ENCODE results near the gene PSAPL1. TPM values are rescaled to one million over a fixed set of nuclear protein-coding genes. Genes with fewer than 3 reads are reported as not detected.

PSAPL1 gene
- total RNA-seq, 3 donors from 2014 or later (not counting 1 experiment from before 2014, with no cell fraction given), result not detected

DNA sequence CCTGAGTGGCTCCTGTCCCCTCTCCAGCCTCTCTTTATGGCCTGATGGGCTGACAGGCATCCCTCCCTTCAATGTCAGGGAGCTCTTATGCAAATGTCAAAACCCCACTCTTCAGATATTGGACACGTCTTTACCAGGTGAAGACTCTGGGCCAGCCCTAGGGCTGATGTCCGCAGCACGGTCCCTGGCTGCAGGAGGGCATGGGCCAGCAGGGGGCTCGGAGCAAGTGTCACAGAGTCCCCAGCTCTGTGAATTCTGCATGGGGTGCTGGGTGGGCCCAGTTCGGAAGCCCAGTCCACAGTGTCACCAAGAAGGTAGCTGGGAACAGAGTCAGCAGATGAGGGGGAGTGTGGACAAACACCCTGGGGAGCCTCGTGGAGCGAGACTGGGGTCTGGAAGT lies 39.6 kb upstream of the PSAPL1 start:
- TF ChIP-seq, protein P1, sequence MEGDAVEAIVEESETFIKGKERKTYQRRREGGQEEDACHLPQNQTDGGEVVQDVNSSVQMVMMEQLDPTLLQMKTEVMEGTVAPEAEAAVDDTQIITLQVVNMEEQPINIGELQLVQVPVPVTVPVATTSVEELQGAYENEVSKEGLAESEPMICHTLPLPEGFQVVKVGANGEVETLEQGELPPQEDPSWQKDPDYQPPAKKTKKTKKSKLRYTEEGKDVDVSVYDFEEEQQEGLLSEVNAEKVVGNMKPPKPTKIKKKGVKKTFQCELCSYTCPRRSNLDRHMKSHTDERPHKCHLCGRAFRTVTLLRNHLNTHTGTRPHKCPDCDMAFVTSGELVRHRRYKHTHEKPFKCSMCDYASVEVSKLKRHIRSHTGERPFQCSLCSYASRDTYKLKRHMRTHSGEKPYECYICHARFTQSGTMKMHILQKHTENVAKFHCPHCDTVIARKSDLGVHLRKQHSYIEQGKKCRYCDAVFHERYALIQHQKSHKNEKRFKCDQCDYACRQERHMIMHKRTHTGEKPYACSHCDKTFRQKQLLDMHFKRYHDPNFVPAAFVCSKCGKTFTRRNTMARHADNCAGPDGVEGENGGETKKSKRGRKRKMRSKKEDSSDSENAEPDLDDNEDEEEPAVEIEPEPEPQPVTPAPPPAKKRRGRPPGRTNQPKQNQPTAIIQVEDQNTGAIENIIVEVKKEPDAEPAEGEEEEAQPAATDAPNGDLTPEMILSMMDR (IDR thresholded peaks at IDR 0.05), result no peak
- no peaks in the 10 kb centered on the region for H3K36me3 Mint-ChIP-seq
- H3K27ac Mint-ChIP-seq, result no peak overlapping the region

DNA sequence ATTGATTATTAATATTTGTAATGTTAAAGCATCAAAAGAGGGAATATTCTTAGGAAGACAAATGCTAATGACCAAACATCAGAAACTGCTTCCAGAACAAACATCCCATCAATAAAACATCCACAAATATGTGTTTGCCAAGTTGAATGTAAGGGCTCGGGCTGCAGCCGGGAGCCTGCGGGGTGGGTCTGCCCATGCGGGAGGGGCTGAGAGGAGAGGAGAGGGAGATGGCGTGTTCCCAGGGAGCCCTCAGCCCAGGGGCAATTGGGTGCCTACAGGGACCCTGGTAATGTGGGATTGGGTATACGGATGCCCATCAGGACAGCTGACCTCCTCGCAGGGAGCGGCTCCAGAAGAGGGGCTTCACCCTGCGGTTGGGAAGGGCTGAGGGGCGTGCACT lies 38.4 kb upstream of the PSAPL1 start:
- H3K4me3 Mint-ChIP-seq, result no peak overlapping the region
- no peak overlapping the region for H3K27ac ChIP-seq (ENCODE audit: low read length)
- H3K36me3 Mint-ChIP-seq, result no peaks in the 10 kb centered on the region
- H3K27me3 Mint-ChIP-seq (ENCODE audit: low read depth in 2 of 2), result peaks cover 7 to 22% of the 10 kb centered on the region in 2 donors
- no peaks in the 10 kb centered on the region for H3K9me3 ChIP-seq (ENCODE audit: control insufficient read depth, insufficient read depth, low read length)
- TF ChIP-seq, protein P1 (IDR thresholded peaks at IDR 0.05), result no peak
- H3K36me3 ChIP-seq (ENCODE audit: control insufficient read depth, insufficient read depth, low read length), result no peaks in the 10 kb centered on the region
- no peaks in the 10 kb centered on the region for H3K4me1 ChIP-seq (ENCODE audit: control insufficient read depth, insufficient read depth, low read length)
- no peak for DNase-seq
- intact Hi-C loops (cut with micrococcal nuclease), result no loop called here
- no peak overlapping the region for H3K4me3 ChIP-seq (ENCODE audit: low read length)
- no peak for ATAC-seq
- 88% methylated on average over 10 of the region's 10 CpGs for WGBS (ENCODE audit: insufficient coverage)
- H3K27ac Mint-ChIP-seq, result peak overlapping the region in 1 of 2 donors; percentile 23
- H3K4me1 Mint-ChIP-seq, result peaks cover 0 to 25% of the 10 kb centered on the region in 2 donors
- no peaks in the 10 kb centered on the region for H3K27me3 ChIP-seq (ENCODE audit: control insufficient read depth, insufficient read depth, low read length)
- H3K9me3 Mint-ChIP-seq, result no peaks in the 10 kb centered on the region

More for the DNA sequence above, 39.6 kb upstream of the PSAPL1 start:
- Histone ChIP-seq H3K36me3 (ENCODE audit: control insufficient read depth, insufficient read depth, low read length) (no peaks in the 10 kb centered on the region), H3K4me3 (ENCODE audit: low read length) (no peak overlapping the region), H3K27me3 (ENCODE audit: control insufficient read depth, insufficient read depth, low read length) (no peaks in the 10 kb centered on the region), H3K9me3 (ENCODE audit: control insufficient read depth, insufficient read depth, low read length) (no peaks in the 10 kb centered on the region), H3K4me1 (ENCODE audit: control insufficient read depth, insufficient read depth, low read length) (no peaks in the 10 kb centered on the region), H3K27ac (ENCODE audit: low read length) (no peak overlapping the region)
- H3K27me3 Mint-ChIP-seq (ENCODE audit: low read depth in 2 of 2), result peaks cover 7 to 17% of the 10 kb centered on the region in 2 donors
- H3K4me1 Mint-ChIP-seq, result peaks cover 0 to 18% of the 10 kb centered on the region in 2 donors
- WGBS (ENCODE audit: insufficient coverage), result 79% methylated on average over 7 of the region's 7 CpGs
- intact Hi-C loops (cut with micrococcal nuclease), result no loop called here
- H3K4me3 Mint-ChIP-seq, result no peak overlapping the region
- DNase-seq, result no peak
- no peaks in the 10 kb centered on the region for H3K9me3 Mint-ChIP-seq
- no peak for ATAC-seq

DNA sequence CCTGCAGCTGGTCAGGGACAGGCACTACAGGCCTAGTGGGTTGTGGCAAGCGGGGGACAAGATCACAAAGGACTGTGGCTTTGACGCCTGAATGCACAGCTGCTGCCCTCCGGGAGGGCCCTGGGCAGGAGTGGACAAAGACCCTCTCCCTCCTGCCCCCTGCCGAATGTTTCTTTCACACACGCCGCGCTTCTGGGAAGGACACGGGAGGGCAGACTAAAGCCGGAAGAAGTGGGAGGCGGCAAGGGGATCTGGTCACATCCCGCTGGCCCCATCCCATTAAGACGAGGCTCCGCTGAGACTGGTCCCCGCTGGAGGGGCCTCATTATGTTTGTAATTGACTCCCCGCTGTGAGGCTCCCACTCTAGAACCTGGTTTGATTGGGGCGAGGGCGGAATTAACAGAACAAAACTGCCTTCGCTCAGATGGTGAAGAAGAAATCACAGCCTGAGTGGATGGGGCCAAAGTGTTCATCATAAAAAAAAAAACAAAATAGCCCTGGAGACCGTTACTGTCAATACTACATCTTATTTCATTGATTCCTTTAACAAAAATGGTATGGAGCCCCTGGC lies 37.8 kb upstream of the PSAPL1 start:
- H3K9me3 Mint-ChIP-seq, result no peaks in the 10 kb centered on the region
- H3K27me3 Mint-ChIP-seq (ENCODE audit: low read depth in 2 of 2), result peaks cover 7 to 25% of the 10 kb centered on the region in 2 donors
- WGBS (ENCODE audit: insufficient coverage), result 30% methylated on average over 19 of the region's 19 CpGs
- H3K9me3 ChIP-seq (ENCODE audit: control insufficient read depth, insufficient read depth, low read length), result no peaks in the 10 kb centered on the region
- no peaks in the 10 kb centered on the region for H3K36me3 ChIP-seq (ENCODE audit: control insufficient read depth, insufficient read depth, low read length)
- no peak overlapping the region for H3K4me3 Mint-ChIP-seq
- H3K27me3 ChIP-seq (ENCODE audit: control insufficient read depth, insufficient read depth, low read length), result no peaks in the 10 kb centered on the region
- TF ChIP-seq, protein P1 (IDR thresholded peaks at IDR 0.05), result no peak
- no peak overlapping the region for H3K27ac Mint-ChIP-seq
- DNase-seq (no peak), ATAC-seq (no peak)
- H3K4me1 Mint-ChIP-seq, result peaks cover 0 to 25% of the 10 kb centered on the region in 2 donors
- intact Hi-C loops (cut with micrococcal nuclease), result no loop called here
- H3K36me3 Mint-ChIP-seq, result no peaks in the 10 kb centered on the region
- H3K4me3 ChIP-seq (ENCODE audit: low read length), result no peak overlapping the region
- no peaks in the 10 kb centered on the region for H3K4me1 ChIP-seq (ENCODE audit: control insufficient read depth, insufficient read depth, low read length)
- H3K27ac ChIP-seq (ENCODE audit: low read length), result no peak overlapping the region
